ENCODE data around the gene DES. TPM values are rescaled to one million over a fixed set of nuclear protein-coding genes. Genes with fewer than 3 reads are reported as not detected.
A peak's percentile ranks its signal among the peaks of the same experiment; 100 is the strongest.

DES gene
- polyA plus RNA-seq, 1 donor from 2014 or later, result not detected

GRCh38 chr2:219430633-219431615 lies 12.7 kb downstream of the DES start:
- H3K27me3 ChIP-seq (ENCODE audit: insufficient read depth, low read depth, low read length), result peaks cover 21% of the 10 kb centered on the region
- no peak overlapping the region for H3K9ac ChIP-seq (ENCODE audit: low read length)
- no peaks in the 10 kb centered on the region for H3K9me3 ChIP-seq (ENCODE audit: low read length)
- no peaks in the 10 kb centered on the region for H3F3A ChIP-seq (ENCODE audit: insufficient read depth, low read length, poor library complexity, severe bottlenecking)
- no peak for TF ChIP-seq EZH2 (IDR thresholded peaks at IDR 0.05; ENCODE audit: borderline replicate concordance, insufficient read depth, low read length, poor library complexity, severe bottlenecking)
- no peak for TF ChIP-seq MXI1 (conservative IDR thresholded peaks at IDR 0.05; ENCODE audit: poor library complexity, severe bottlenecking)
- TF ChIP-seq EP300 (conservative IDR thresholded peaks at IDR 0.05; ENCODE audit: poor library complexity, severe bottlenecking), result no peak
- TF ChIP-seq CTCF (IDR thresholded peaks at IDR 0.05; ENCODE audit: poor library complexity, severe bottlenecking), result peak; percentile 16
- no peak for TF ChIP-seq REST (IDR thresholded peaks at IDR 0.05; ENCODE audit: borderline replicate concordance)
- TF ChIP-seq SMC3 (conservative IDR thresholded peaks at IDR 0.05; ENCODE audit: poor library complexity), result no peak
- no peak for TF ChIP-seq POLR2AphosphoS5 (IDR thresholded peaks at IDR 0.05)
- TF ChIP-seq RAD21 (conservative IDR thresholded peaks at IDR 0.05), result no peak
- TF ChIP-seq TAF1 (IDR thresholded peaks at IDR 0.05; ENCODE audit: low read depth), result no peak
- no peak overlapping the region for H3K4me2 ChIP-seq (ENCODE audit: low read length)
- no peaks in the 10 kb centered on the region for H4K20me1 ChIP-seq (ENCODE audit: insufficient read depth)
- H3K79me2 ChIP-seq (replicated peaks; ENCODE audit: insufficient read depth, low read length), result no peaks in the 10 kb centered on the region
- no peaks in the 10 kb centered on the region for H3K9me2 ChIP-seq (ENCODE audit: insufficient read depth, low read length)
- H3K27ac ChIP-seq (ENCODE audit: low read length), result no peak overlapping the region
- H3K36me3 ChIP-seq (ENCODE audit: insufficient read depth, low read length), result no peaks in the 10 kb centered on the region
- H3K4me3 ChIP-seq (ENCODE audit: low read length), result no peak overlapping the region
- H2AFZ ChIP-seq (ENCODE audit: low read depth, low read length), result no peak overlapping the region

- H3K4me2 ChIP-seq (ENCODE audit: low read length), result no peak overlapping the region
- TF ChIP-seq SMC3 (conservative IDR thresholded peaks at IDR 0.05; ENCODE audit: poor library complexity), result no peak
- no peak for TF ChIP-seq EZH2 (IDR thresholded peaks at IDR 0.05; ENCODE audit: borderline replicate concordance, insufficient read depth, low read length, poor library complexity, severe bottlenecking)
- TF ChIP-seq POLR2AphosphoS5 (IDR thresholded peaks at IDR 0.05), result no peak
- TF ChIP-seq MXI1 (conservative IDR thresholded peaks at IDR 0.05; ENCODE audit: poor library complexity, severe bottlenecking), result no peak
- no peak for TF ChIP-seq CTCF (IDR thresholded peaks at IDR 0.05; ENCODE audit: poor library complexity, severe bottlenecking)
- no peak for TF ChIP-seq TAF1 (IDR thresholded peaks at IDR 0.05; ENCODE audit: low read depth)
- no peak for TF ChIP-seq EP300 (conservative IDR thresholded peaks at IDR 0.05; ENCODE audit: poor library complexity, severe bottlenecking)
- TF ChIP-seq RAD21 (conservative IDR thresholded peaks at IDR 0.05), result no peak
- peaks cover 30% of the 10 kb centered on the region for H3K27me3 ChIP-seq (ENCODE audit: insufficient read depth, low read depth, low read length)
- H3K9me2 ChIP-seq (ENCODE audit: insufficient read depth, low read length), result no peaks in the 10 kb centered on the region
- no peak overlapping the region for H3K9ac ChIP-seq (ENCODE audit: low read length)
- H3K27ac ChIP-seq (ENCODE audit: low read length), result no peak overlapping the region
- H3K36me3 ChIP-seq (ENCODE audit: insufficient read depth, low read length), result no peaks in the 10 kb centered on the region
- H4K20me1 ChIP-seq (ENCODE audit: insufficient read depth), result no peaks in the 10 kb centered on the region
- H3F3A ChIP-seq (ENCODE audit: insufficient read depth, low read length, poor library complexity, severe bottlenecking), result no peaks in the 10 kb centered on the region
- H2AFZ ChIP-seq (ENCODE audit: low read depth, low read length), result no peak overlapping the region
- no peak overlapping the region for H3K4me3 ChIP-seq (ENCODE audit: low read length)
- H3K9me3 ChIP-seq (ENCODE audit: low read length), result no peaks in the 10 kb centered on the region
- no peaks in the 10 kb centered on the region for H3K79me2 ChIP-seq (replicated peaks; ENCODE audit: insufficient read depth, low read length)
These were observed 15.7 kb downstream of the DES start for GRCh38 chr2:219433666-219434467.
